ENCODE data around the gene PCSK9.
A peak's percentile ranks its signal among the peaks of the same experiment; 100 is the strongest.

Gene PCSK9

DNA sequence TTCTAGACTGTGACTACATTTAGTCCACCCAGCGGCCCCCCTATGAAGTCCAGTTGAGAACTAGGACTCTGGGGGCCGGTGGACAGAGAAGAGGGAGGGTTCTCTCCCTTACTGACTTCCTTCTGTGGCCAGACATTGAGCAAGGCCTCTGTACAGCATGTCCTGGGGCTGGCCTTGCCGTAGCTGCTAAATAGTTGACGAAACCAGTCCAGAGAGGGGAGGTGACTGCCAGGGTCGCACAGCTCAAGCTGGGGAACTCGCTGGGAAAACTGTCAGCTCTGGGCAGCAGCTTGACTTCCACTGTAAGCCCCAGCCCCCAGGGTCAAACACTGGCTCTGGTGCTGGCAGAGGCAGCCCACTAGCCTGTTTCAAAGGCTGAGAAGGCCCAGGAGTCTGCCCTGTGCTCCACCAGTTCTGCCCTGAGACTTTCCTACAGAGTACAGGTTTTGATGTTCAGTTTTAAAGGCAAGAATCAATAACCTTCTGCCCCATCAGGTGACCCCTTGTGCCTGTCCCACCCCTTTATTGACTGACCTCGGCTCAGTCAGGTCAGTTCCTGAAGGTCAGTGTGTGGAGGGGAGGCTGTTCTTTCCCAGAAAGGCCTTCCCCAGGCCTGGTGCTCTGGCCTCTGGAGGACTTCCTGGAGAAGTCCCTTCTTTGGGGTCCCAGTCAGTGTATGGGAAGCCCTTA is 14.1 kb downstream of the PCSK9 start:
- no peak for DNase-seq
- in situ Hi-C loops (cut with HindIII; ENCODE audit: low pct_ligation_motif_present, low pct_unique_long_range_greater_than_20kb, low sequenced_read_pairs), result no loop called here

GRCh38 chr1:55054396-55054795 is 15.0 kb downstream of the PCSK9 start:
- no peak for DNase-seq
- in situ Hi-C loops (cut with HindIII; ENCODE audit: low pct_ligation_motif_present, low pct_unique_long_range_greater_than_20kb, low sequenced_read_pairs), result no loop called here

- in situ Hi-C loops (cut with HindIII; ENCODE audit: low pct_ligation_motif_present, low pct_unique_long_range_greater_than_20kb, low sequenced_read_pairs), result no loop called here
- no peak for DNase-seq
Measured at GRCh38 chr1:55055084-55055882, 15.9 kb downstream of the PCSK9 start.

DNA sequence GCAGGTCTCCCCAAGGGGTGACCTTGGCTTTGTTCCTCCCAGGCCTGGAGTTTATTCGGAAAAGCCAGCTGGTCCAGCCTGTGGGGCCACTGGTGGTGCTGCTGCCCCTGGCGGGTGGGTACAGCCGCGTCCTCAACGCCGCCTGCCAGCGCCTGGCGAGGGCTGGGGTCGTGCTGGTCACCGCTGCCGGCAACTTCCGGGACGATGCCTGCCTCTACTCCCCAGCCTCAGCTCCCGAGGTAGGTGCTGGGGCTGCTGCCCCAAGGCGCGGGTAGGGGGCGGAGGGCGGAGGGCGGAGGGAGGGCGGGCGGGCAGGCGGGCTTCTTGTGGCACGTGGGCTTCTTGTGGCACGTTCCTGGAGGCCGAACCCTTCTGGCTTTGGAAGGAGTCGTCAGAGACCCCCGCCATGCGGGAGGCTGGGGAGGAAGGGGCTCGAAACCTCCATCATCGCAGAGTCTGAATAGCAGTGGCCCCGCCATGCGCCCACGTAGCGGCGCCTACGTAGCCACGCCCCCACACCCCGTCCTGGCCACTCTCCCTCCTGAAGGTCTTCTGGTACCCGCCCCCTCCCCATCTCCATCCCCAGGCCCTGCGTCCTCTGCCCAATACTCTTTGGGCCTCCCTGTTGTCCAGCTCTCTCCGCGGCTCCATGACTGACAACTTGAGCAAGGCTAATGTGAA is 16.7 kb downstream of the PCSK9 start:
- DNase-seq, result no peak
- in situ Hi-C loops (cut with HindIII; ENCODE audit: low pct_ligation_motif_present, low pct_unique_long_range_greater_than_20kb, low sequenced_read_pairs), result no loop called here

DNA sequence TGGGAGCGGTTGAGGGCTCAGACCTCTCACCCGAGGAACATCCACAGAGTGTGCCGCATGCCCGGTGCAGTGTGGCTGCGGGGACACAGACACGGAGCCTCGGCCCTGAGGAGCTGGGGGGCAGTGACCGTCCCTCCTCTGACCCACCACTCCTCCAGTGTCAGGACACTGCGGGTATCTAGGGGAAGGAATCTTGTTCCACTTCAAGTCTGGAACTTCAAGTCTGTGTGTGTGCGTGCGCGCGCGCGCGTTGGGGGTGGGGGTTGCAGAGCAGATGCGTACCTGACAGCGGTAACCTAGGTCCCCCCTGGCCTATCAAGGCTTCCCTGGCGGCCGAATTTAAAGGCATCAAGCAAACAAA is 17.3 kb downstream of the PCSK9 start:
- in situ Hi-C loops (cut with HindIII; ENCODE audit: low pct_ligation_motif_present, low pct_unique_long_range_greater_than_20kb, low sequenced_read_pairs), result no loop called here
- no peak for DNase-seq

DNA sequence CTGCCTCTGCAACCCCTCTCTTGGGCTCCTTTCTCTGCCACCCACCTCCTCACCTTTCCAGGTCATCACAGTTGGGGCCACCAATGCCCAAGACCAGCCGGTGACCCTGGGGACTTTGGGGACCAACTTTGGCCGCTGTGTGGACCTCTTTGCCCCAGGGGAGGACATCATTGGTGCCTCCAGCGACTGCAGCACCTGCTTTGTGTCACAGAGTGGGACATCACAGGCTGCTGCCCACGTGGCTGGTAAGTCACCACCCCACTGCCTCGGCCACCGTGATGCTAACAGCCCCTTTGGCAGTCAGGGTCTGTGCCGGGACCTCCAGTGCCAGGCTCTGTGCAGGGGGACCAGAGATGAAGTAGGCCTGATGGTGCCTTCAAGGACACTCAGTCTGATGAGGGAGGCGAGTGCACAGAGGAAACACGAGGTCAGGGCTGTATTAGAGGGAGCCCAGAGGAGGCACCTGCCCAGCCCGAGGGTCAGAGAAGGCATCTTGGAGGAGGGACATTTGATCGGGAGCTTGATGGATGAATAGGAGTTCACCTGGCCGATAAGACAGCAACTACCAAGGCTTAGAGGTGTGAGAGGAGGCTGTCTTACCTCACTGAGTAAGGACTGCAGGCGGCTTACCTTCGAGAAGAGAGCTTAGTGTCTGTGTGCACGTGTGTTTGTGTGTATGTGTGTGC is 18.1 kb downstream of the PCSK9 start:
- DNase-seq, result no peak
- in situ Hi-C loops (cut with HindIII; ENCODE audit: low pct_ligation_motif_present, low pct_unique_long_range_greater_than_20kb, low sequenced_read_pairs), result no loop called here

- in situ Hi-C loops (cut with HindIII; ENCODE audit: low pct_ligation_motif_present, low pct_unique_long_range_greater_than_20kb, low sequenced_read_pairs), result no loop called here
Measured at GRCh38 chr1:55057956-55058298, 18.6 kb downstream of the PCSK9 start.

GRCh38 chr1:55059302-55060132 is 20.2 kb downstream of the PCSK9 start:
- in situ Hi-C loops (cut with HindIII; ENCODE audit: low pct_ligation_motif_present, low pct_unique_long_range_greater_than_20kb, low sequenced_read_pairs), result no loop called here

More at GRCh38 chr1:55057956-55058298, 18.6 kb downstream of the PCSK9 start:
- DNase-seq, result no peak

GRCh38 chr1:55060133-55060999 is 21.0 kb downstream of the PCSK9 start:
- DNase-seq, result no peak
- in situ Hi-C loops (cut with HindIII; ENCODE audit: low pct_ligation_motif_present, low pct_unique_long_range_greater_than_20kb, low sequenced_read_pairs), result no loop called here

More at GRCh38 chr1:55059302-55060132, 20.2 kb downstream of the PCSK9 start:
- no peak for DNase-seq

DNA sequence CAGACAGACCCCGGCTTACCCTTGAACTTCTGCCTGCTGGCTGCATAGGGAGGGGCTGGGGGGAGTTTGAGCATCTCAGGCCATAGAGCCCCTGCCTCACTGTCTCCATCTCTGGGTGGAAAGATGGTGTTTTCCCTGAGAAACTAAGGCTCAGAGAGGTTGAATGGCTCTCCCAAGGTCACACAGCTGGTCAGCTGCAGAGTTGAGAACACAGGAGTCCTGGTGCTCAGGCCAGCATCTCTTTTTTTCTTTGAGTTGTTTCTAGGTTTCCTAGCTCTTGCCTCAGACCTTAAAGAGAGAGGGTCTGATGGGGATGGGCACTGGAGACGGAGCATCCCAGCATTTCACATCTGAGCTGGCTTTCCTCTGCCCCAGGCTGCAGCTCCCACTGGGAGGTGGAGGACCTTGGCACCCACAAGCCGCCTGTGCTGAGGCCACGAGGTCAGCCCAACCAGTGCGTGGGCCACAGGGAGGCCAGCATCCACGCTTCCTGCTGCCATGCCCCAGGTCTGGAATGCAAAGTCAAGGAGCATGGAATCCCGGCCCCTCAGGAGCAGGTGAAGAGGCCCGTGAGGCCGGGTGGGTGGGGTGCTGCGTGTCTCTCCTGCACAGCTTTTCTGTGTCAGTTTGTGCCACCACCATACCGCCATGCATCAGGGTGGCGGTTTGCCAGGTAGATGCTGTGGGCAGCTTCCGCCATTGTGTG is 21.8 kb downstream of the PCSK9 start:
- no peak for DNase-seq
- in situ Hi-C loops (cut with HindIII; ENCODE audit: low pct_ligation_motif_present, low pct_unique_long_range_greater_than_20kb, low sequenced_read_pairs), result no loop called here

GRCh38 chr1:55061706-55062321 is 22.5 kb downstream of the PCSK9 start:
- DNase-seq, result no peak
- in situ Hi-C loops (cut with HindIII; ENCODE audit: low pct_ligation_motif_present, low pct_unique_long_range_greater_than_20kb, low sequenced_read_pairs), result no loop called here

DNA sequence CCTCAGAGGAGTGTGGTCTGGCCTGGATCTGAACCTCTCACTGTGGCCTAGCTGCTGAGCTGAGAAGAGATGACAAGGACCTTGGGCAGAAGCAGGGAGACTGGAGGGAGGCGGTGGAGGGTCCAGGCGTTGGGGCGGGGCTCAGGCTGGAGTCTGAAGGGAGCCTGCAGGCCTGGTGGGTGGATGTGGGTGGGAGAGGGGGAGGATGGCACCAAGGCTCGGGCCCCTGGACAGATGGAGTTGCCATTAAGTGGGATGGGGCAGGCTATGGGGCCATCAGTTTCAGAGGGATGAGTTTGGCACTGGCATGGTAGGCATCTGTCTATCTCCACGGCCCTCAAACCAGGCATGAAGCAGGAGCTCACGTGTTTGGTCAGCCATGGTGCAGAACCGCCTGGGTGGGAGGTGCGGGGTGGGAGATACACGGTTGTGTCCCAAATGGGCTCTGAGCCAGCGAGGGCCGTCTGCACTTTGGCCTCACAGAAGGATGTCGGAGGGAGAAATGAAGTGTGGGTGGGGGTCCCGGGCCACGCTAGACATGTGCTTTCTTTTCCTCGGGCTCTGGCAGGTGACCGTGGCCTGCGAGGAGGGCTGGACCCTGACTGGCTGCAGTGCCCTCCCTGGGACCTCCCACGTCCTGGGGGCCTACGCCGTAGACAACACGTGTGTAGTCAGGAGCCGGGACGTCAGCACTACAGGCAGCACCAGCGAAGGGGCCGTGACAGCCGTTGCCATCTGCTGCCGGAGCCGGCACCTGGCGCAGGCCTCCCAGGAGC is 23.6 kb downstream of the PCSK9 start:
- no peak for DNase-seq
- in situ Hi-C loops (cut with HindIII; ENCODE audit: low pct_ligation_motif_present, low pct_unique_long_range_greater_than_20kb, low sequenced_read_pairs), result no loop called here

GRCh38 chr1:55063577-55063942 is 24.2 kb downstream of the PCSK9 start:
- in situ Hi-C loops (cut with HindIII; ENCODE audit: low pct_ligation_motif_present, low pct_unique_long_range_greater_than_20kb, low sequenced_read_pairs), result no loop called here

DNA sequence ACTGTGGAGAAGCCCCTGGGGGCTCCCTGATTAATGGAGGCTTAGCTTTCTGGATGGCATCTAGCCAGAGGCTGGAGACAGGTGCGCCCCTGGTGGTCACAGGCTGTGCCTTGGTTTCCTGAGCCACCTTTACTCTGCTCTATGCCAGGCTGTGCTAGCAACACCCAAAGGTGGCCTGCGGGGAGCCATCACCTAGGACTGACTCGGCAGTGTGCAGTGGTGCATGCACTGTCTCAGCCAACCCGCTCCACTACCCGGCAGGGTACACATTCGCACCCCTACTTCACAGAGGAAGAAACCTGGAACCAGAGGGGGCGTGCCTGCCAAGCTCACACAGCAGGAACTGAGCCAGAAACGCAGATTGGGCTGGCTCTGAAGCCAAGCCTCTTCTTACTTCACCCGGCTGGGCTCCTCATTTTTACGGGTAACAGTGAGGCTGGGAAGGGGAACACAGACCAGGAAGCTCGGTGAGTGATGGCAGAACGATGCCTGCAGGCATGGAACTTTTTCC is 24.8 kb downstream of the PCSK9 start:
- peak; percentile 17 for DNase-seq
- in situ Hi-C loops (cut with HindIII; ENCODE audit: low pct_ligation_motif_present, low pct_unique_long_range_greater_than_20kb, low sequenced_read_pairs), result no loop called here

More at GRCh38 chr1:55063577-55063942, 24.2 kb downstream of the PCSK9 start:
- no peak for DNase-seq

GRCh38 chr1:55064861-55065263 is 25.5 kb downstream of the PCSK9 start:
- DNase-seq, result peak; percentile 33
- in situ Hi-C loops (cut with HindIII; ENCODE audit: low pct_ligation_motif_present, low pct_unique_long_range_greater_than_20kb, low sequenced_read_pairs), result no loop called here

DNA sequence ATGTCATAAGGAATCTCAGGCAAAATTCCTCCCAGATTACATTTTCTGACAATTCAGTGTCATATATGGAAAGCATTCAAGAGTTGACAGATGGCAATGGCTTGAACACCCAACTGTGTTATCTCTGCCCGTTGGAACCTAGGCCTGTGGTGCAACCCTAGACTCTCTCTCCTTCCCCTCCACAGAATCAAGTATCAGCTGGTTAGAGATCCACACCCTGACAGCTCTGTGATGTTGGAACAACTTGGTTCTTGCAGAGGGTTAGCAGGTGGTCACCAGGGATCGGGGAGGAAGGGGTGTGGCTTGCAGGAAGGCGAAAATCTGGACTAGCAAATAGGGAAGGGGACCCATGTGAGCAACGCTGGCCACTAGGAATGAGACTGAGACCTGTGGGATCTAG is 26.3 kb downstream of the PCSK9 start:
- no peak for DNase-seq
- in situ Hi-C loops (cut with HindIII; ENCODE audit: low pct_ligation_motif_present, low pct_unique_long_range_greater_than_20kb, low sequenced_read_pairs), result no loop called here
